HTR-8/SVneo (cell line): ENCODE results near the gene PCARE.

Source experiments
- DNase-seq: peaks from one replicate; pipeline ENCODE4 v3.0.0; 2011; ENCODE audit warnings: low spot score, mixed read lengths; ENCODE audit not compliant: insufficient read length
- FAIRE-seq: peaks from 2 replicates; lab custom pipeline; 2011; peaks lifted over from hg19 to GRCh38; lab: Jason Lieb, UNC

PCARE gene

DNA sequence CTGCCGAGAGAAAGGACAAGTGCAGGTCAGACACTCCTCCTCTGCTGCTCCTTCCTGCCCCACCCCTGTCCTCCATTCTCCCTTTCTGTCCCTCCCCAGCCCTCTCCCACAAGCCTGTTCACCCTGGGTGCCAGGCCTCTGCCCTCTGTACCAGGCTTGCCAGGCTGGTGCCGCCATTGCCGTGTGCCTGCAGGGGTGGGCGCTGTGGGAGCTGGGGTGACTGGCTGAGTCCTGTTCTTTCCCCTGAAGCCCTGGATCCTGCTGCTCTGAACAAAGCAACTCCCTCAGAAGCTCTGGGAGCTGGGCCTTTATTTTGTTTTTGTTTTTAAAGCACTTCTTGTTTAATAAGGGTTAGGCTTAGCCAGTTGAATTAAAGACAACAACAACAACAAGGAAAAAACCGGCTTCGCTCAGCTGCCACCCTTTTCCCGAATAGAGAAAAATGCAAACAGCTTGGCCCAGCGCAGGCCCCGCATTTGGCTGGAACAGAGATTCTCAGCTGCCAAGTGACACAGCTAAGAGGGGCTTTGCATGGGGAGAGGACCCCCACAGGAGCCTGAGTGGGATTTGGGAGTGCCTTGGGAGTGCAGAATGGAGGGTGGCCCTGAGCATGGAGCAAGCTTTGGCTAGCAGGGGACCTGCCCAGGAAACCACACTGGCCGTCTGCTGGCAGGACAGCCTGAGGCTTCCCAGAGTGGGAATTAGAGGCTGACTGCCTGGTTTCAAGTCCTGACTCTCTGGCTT, 9.1 kb downstream of the PCARE start:
- no peak for FAIRE-seq
- DNase-seq = no peak

DNA sequence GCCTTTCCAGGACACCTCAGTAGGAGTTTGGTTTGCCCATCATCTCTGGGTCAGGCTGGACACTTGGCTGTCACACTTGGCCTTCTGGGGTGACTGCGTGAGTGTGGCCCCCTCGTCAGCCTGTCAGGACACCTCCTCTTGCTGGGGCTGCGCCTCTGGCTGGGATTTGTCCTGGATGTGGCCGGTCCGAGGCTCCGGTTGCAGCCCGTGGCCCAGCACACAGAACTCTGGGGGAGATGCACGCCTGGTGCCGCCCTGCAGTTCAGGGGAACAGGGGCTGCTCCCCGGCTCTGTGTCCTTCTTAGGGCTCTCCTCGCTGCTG, 9.6 kb downstream of the PCARE start:
- FAIRE-seq (peak; percentile 9), DNase-seq (no peak)

DNA sequence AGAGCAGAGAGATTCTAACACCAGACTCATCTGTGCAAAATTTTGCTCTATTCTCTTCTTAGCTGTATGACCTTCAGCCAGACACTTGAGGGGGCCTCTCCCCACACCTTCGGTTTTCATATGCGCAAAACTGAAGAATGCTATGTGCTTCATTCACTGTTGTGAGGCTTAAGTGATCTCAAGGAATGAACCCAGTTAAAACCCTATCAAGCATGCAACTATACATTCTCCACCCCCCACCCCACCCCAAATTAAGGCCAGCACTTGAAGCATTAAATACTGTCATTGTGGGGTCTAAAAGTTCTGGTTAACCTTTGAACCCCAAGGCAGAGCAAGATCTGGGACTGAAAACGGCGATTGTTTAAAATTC, 10.0 kb downstream of the PCARE start:
- FAIRE-seq (no peak), DNase-seq (no peak)

DNA sequence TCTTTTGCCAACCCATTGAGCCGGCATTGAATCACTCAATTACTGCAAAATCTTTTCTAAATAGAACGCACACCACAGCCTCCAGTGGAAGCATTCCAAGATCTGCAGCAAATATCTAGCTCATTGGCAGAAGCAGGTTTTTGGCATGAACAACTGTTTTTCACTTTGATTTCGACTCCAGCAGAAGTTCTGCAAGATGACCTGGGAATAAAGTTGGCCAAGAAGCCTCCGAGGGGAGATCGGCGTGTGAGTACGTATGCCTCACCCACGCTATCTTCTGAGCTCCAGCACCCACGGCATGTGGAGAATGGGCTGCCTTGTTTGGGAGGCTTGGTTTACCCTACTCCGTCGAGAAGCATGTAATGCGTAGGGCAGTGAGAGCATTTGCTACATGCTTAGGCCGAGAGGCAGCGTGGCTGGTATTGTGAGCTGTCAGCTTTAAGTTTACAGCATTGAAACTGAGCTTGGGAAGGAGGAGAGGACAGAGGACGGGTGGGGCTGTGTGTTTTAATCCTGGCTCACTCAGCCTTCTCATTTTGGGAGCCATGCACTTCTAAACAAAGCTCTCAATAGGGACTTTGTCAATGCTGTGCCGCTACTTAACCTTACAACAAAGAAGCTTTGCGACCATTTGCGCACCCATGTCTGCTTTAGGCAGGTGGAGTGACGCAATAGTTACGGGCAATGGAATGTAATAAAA, 10.5 kb downstream of the PCARE start:
- FAIRE-seq (no peak), DNase-seq (no peak)

DNA sequence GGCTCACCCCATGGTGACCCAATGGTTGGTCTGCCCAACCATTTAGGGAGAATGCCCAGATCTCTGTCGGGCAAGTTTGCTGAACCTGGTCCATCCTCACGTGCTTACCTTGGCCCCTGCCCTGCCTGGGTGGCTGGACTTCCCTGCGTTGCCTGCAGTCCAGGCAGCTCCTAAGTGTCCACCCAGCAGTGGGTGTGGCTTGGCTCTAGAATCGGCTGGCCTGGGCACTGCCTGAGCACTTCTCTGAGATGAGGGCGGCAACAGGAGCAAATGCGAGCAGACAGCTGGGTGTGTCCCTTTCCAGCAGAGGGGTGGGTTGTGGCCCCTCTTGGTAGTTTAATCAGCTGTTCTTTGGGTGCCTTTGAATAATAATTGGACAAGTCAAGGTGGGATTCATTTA, 11.3 kb downstream of the PCARE start:
- FAIRE-seq = no peak
- DNase-seq = no peak

DNA sequence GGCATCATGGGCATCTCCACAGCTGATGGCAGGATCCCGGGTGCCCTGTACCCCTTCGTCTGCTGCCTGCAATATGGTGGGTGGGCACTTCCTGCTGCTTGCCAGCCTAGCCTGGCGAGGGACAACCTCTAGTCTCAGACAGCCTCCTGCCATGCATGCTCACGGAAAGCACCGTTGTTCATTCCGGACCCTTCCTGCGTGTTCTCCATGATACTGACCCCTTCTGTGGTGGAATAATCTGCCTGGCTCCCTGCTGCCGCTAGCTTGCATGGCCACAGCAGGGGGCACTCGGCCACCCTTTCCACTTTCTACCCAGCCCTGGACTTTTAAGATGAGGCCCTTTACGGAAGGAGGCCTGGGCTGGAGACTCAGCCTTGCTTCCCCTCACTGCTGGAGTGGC, 12.0 kb downstream of the PCARE start:
- FAIRE-seq = no peak
- DNase-seq = no peak

DNA sequence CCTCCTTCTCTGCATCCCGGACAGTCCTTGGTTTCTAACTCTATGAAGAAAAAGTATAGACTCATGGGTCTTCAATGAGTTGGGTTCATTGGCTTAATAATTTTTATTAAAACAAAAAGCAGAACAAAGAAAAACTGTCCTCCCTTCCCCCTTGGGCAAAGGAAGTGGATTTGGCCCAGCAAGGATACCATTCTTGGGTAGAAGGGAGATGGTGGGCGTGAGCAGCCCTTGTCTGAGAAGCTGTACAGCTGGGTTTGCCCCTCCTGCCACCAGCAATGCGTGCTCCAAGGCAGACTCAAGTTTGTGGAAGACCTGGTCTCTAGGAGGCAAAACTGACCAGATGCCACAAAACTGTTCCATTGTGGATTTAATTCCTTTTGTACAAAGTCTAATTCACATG, 12.7 kb downstream of the PCARE start:
- no peak for FAIRE-seq
- no peak for DNase-seq

DNA sequence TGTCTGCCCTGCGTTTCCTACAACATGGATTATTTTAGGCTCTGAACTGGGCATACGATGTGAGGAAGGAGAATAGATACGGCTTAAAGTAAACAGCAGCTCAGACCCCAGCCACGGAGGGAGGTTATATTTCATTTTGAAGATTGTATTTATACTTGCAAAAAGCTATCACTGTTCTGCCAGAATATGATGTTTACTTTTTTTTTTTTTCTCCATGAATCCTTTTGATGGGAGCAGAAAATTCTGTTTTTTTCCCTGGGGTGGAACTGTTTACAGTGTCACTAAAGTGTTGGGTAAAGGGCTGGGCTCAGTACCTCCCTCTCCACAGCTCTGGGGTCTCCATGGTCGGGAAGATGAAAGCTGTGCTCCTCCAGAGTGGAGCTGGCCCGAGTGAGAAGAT, 13.1 kb downstream of the PCARE start:
- DNase-seq = no peak
- no peak for FAIRE-seq

DNA sequence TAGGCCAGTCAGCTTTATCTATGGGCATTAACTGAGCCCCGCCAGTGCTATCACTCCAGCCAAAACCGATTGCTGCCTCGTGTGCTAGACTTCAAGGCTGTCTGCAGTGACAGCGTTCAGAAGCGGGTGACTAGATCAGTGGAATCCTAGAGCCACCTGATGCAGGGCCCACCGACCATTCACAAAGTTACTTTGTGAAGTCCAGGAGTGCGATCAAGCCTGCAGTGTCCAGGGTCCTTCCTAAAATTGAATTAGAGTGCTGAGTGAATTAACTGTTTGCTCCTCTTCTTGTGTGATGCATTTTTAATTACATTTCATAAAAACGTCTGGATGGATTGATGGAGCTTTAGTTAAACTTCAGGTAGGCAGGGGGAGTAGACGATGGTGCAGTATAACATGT, 13.9 kb downstream of the PCARE start:
- FAIRE-seq = no peak
- DNase-seq = no peak

DNA sequence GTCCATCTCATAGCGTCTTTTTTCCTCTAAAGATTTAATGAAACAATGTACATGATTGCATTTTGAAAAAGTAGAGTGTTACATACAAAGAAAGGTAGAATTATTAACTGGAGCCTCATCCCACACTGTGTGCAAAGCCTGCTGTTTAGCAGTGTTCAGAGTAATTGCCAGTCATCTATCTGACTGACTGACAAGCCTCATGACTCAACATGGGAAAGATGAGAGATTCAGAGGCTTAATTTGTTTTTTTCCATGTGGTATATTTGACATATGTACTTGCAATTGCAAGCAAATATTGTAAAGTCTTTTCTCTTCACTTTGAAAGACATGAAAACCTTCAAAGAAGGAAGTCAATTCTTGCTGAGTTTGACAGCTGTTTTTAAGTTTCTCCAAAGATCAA, 14.7 kb downstream of the PCARE start:
- no peak for FAIRE-seq
- DNase-seq = no peak

DNA sequence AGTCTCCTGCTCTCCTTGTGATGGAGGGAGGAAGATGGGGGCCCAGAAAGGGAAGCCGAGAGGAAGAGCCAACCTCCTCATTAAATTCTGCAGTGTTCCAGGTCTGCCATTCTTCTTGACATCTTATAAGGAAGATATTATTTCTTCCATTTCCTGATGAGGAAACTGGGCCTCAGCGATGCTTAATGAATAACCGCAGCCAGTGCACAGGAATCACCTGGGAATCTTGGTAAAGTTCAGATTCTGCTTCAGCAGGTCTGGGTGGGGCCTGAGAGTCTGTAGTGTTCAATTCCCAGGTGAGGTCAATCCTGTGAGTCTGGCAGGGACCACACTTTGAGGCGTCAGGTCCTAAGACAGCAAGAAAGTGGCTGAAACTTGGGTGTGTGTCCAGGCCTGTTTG, 17.3 kb downstream of the PCARE start:
- no peak for FAIRE-seq
- DNase-seq = no peak

DNA sequence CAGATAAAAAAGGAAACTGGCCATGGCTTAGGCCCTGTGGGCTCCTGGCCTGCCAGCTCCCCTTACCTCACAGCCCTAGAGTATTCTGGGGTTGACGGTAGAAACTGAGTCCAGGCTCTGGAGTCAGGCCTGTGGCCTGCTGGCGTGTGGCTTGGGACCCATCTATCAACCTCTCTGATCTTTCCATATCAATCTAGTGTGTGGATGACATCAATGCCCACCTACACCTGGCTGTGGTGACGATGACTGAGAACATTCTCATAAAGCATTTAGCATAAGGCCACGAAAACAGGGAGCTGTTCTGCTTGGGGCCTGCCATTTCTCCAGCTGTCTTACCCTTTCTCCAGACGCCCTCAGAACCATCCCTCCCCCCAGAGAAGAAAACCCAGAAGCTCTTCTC, 17.9 kb downstream of the PCARE start:
- peak; percentile 23 for FAIRE-seq
- no peak for DNase-seq

DNA sequence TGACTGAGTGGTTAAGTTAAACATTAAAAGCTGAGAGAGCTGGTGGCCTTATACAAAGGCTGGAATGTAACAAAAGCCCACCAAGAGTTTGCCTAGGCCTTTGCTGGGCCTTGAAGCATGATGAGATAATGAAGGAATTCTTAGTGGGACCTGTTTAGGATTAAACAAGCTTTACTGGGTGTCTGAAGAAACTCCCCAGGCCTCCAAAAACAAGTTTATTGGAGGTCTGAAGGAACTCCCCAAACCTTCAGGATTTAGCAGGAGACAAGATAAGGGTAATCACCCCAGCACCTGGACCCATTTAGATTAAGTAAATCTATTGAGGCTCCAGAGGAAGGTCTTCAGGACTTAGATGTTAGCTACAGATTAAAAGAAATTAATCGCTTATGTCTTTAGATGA, 18.7 kb downstream of the PCARE start:
- DNase-seq = no peak
- no peak for FAIRE-seq

DNA sequence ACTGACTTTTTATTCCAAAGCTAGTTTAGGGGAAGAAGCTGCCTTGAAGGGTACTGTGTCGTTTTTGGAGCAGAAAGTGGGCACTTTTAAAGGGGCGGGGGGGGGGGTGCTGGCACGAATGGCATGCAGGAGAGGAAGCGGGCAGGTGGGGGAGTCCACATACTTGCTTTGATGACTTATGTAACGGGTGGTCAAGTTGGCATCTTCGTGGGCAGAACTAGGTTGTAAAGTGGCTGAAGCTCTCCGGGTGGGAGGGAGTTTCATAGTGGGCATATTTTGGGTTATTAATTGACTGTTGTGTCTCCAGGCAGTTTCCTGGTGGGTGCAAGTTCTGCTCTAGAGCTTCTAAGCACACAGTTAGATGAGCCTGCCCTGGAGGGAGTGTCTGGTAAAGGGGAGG, 19.9 kb downstream of the PCARE start:
- DNase-seq = no peak
- FAIRE-seq = no peak

DNA sequence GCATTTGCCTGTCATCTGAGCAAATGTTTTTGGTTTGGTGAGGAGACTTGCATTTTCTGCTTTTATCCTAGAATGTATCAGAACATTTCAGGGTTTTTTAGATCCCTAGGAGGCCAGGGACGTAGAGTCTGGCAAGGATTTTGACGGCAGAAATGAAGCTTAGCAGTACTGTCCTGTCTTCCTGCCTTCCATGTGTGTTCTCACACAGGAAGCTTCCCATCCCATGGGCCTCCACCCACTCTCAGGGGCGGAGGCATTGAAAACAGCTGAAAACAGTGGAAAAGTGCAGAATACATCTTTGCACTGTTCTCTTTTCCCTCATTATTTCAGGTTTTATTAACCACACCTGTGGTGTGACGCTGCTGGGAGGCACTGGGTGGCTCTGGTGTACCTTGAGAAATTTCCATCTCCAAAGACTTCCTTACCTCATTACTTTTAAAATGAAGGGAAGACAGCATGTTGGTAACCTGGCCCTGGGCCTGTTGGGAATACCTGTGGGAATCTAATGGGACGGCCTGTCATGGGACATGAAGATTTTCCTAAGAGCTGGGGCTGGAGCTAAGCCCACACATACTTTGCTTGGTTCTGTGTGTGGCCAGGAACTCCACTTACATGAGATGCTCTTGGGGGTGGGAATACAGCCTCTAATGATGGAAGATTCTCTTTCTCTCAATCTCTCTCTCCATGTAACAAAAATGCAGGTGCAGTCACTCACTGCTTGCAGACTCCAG, 20.5 kb downstream of the PCARE start:
- FAIRE-seq (no peak), DNase-seq (no peak)

DNA sequence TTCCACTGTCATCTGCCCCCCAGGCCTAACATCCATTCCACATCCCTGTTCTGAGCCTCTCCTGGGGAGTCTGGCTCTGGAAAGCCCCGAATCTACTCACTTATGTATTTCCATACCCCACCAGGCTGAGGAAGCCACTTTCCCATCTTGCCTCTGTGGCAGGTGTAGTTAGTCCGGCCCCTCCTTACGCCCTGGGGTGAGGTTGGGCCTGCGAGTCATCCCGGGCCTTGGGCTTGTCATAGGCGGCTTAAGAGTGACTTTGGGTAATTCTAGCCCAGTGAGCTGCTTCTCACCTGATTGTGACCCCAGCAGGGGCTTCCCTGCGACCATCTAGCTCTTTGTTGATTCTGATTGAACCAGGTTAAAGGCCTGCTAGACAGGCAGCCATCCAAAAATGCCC, 21.1 kb downstream of the PCARE start:
- DNase-seq (peak; percentile 37), FAIRE-seq (peak; percentile 4)

DNA sequence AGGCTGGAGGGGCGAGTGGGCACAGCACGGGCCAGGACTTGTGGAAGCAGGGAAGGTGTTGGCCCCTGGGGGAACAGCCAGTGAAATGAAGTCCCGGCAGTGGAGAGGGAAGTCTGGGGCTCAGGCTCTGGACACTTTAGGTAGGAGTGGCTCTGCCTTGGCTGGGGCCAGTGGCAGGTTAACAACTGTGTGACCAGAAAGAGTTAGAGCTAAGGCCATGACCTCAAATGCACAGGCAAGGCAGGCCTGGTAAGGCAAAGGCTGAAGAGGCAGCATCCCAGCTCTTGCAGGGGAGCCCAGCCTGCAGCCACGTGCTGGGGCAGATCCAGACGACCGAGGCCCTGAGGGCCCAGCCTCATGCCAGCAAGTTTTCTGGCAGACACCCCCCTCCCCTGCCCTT, 21.5 kb downstream of the PCARE start:
- no peak for FAIRE-seq
- DNase-seq = no peak

DNA sequence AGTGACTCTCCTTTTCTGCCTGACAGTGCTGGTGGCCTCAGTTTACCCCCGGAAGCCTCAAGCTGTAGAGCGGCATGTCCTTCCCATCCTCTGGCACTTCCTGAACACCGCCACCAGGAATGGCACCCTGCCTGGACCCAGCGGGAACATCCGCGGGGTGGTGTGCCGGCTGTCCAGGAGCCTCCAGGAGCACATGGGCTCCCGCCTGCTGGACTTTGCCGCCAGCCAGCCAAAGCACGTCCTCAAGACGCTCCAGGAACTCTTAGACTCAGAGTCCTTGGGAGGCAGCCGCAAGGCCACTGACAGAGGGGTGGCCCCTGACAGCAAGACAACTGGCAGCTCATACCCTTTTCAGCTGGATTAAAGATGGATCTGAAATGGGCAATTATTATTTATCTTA, 22.6 kb downstream of the PCARE start:
- FAIRE-seq = no peak
- no peak for DNase-seq

DNA sequence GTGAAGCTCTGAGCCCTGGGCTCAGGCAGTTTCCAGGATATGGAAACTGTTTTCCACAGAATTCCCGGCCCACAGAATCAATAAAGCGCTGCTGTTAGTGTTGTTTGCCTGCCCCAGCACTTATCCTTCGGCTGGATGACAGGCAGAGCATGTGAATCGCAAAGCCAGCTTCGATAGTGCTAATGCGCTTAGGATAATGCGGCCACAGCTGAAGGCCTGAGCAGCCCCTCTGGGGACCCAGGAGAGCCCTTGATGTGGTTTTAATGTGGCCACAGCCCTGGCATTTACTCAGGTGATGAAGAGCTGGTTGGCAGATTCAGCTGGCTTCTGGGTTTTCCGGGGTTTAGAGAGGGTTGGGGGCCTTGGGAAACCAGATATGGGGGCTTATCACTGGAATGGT, 23.7 kb downstream of the PCARE start:
- FAIRE-seq = no peak
- no peak for DNase-seq

DNA sequence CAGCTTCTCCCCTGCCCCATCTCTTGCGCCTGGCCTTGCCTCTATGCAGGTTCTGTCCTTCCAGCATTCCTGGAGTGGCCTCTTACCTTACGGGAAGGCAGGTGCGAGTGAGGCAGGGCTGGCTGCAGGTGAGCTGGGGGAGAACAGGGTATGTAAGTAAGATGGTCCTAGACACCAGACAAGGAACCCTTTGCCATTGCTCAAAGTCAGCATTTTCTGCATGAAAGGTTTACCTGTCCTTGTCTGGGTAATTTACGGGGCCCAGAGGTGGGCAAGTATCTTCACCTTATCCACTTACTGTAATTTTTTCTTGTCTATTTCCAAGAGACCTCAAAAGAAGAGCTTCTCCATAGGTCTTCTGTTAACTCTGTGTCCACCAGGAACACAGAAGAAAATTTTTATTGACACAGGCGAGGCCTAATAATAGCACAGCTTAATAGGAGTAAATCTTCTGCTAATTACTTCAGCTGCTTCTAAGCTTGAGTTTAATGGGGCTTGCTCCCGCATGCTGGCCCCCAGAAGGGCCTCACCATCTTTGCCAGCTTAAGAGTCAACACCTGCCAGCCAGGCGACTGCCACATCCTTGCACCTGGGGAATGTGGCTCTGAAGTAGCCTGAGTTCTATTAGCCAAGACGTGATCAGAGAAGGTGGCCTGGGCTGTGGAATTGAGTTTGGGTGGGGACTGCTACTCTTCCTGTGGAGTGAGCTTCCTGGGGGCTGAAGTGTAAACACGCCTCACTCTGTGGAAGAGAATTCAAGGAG, 27.1 kb downstream of the PCARE start:
- FAIRE-seq = no peak
- DNase-seq = no peak

DNA sequence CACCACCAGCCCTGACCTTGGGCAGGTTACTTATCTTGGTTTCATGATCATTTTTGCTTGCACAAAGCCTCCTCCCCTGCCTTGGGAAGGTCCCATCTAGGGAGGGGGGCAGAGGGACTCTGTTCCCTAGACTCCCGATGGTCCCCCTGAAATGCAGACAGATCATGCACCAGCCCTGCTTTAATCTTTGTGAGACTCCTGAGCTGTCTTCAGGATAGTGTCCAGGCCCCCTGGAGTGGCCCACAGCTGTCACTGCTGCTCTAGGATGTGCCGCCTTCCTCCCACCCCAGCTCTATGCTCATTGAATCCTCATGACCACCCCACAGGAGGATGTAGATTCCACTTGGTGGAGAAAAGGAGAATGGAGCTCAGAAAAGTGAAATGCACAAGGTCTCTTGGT, 28.0 kb downstream of the PCARE start:
- DNase-seq (no peak), FAIRE-seq (no peak)
